ENCODE data around the gene KRTAP10-9. TPM values are rescaled to one million over a fixed set of nuclear protein-coding genes. Genes with fewer than 3 reads are reported as not detected.

KRTAP10-9 gene
- polyA plus RNA-seq, 1 donor (not counting 4 experiments of a cell fraction or from before 2014, with no cell fraction given): not detected

GRCh38 chr21:44653656-44654575 lies 27.0 kb downstream of the KRTAP10-9 start:
- FAIRE-seq (no peak), DNase-seq (ENCODE audit: low read depth, low spot score) (no peak)
- no peak overlapping the region for H3K27ac ChIP-seq (ENCODE audit: control insufficient read depth, insufficient read depth, low read length)
- H3K79me2 ChIP-seq (ENCODE audit: control insufficient read depth, insufficient read depth, low read length): no peaks in the 10 kb centered on the region
- no peaks in the 10 kb centered on the region for H3K27me3 ChIP-seq (ENCODE audit: control insufficient read depth, extremely low read depth, insufficient read depth, low read length)
- H3K4me3 ChIP-seq (ENCODE audit: control insufficient read depth in 2 of 3, extremely low read depth in 1 of 3, insufficient read depth in 2 of 3, low read depth in 1 of 3, low read length in 3 of 3): no peak overlapping the region
- no peaks in the 10 kb centered on the region for H3K36me3 ChIP-seq (ENCODE audit: control insufficient read depth in 2 of 2, extremely low read depth in 1 of 2, insufficient read depth in 2 of 2, low read length in 2 of 2)
- no peaks in the 10 kb centered on the region for H3K9me3 ChIP-seq (ENCODE audit: control insufficient read depth, low read depth, low read length)
- no peak overlapping the region for H3K4me2 ChIP-seq (ENCODE audit: control insufficient read depth, extremely low read depth, insufficient read depth, low read depth, low read length)
- H3K9me1 ChIP-seq (ENCODE audit: control insufficient read depth, extremely low read depth, insufficient read depth, low read length): no peaks in the 10 kb centered on the region
- dilution Hi-C loops (cut with MboI; ENCODE audit: extremely low pct_ligation_motif_present, low sequenced_read_pairs): no loop called here
- no peak overlapping the region for H2AFZ ChIP-seq (ENCODE audit: control insufficient read depth, low read length)
- TF ChIP-seq CTCF (optimal IDR thresholded peaks at IDR 0.05 in 1 of 3, IDR thresholded peaks at IDR 0.05 in 1 of 3, conservative IDR thresholded peaks at IDR 0.05 in 1 of 3; ENCODE audit: extremely low read depth in 1 of 3, insufficient read depth in 2 of 3, low read length in 3 of 3) (no peak), EZH2 (IDR thresholded peaks at IDR 0.05; ENCODE audit: low read length) (no peak)
- no peaks in the 10 kb centered on the region for H4K20me1 ChIP-seq (ENCODE audit: control insufficient read depth, extremely low read depth, insufficient read depth, low read length)
- H3K4me1 ChIP-seq (ENCODE audit: control insufficient read depth, extremely low read depth, insufficient read depth, low read length): no peaks in the 10 kb centered on the region
- H3K9ac ChIP-seq (ENCODE audit: control insufficient read depth, extremely low read depth, insufficient read depth, low read length): no peak overlapping the region

DNA sequence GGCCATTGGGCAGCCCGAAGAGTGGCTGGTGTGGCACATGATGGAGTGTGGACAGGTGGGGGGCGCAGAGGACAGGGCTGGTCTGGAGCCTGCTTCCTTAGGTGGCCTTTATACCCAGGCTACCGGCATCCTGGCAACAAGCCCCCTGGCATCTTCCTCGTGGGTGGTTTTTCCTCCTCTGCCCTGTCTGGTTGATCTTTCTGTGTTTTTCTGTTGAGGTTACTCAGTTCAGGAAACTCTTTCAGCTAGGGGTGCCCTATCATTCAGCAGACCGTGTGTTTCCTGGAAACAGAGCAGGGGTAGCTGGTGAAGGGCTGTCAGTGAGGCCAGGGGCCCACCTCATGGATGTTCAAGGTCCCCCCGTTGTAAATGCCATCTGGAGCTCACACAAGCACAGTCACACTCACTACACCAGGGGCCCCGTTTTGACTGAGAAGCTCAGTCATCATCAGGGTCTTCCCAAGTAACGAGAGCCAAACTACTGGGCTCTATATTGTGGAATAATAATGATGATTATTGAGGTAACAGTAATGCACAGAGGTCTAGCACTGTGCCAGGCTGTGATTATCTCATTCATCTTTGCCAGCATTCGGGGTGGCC lies 27.8 kb downstream of the KRTAP10-9 start, which contains the start of gene KRTAP12-4:
Gene KRTAP12-4 (minus strand): TSS at position 84 of the 600 bp plus-strand sequence. CDS start 45 bp downstream, at position 39.
- Histone ChIP-seq H4K20me1 (ENCODE audit: control insufficient read depth, extremely low read depth, insufficient read depth, low read length) (no peaks in the 10 kb centered on the region), H3K4me2 (ENCODE audit: control insufficient read depth, extremely low read depth, insufficient read depth, low read depth, low read length) (no peak within 1 kb of the TSS), H3K27me3 (ENCODE audit: control insufficient read depth, extremely low read depth, insufficient read depth, low read length) (no peaks in the 10 kb centered on the region), H3K27ac (ENCODE audit: control insufficient read depth, insufficient read depth, low read length) (no peak within 1 kb of the TSS), H2AFZ (ENCODE audit: control insufficient read depth, low read length) (no peak within 1 kb of the TSS), H3K79me2 (ENCODE audit: control insufficient read depth, insufficient read depth, low read length) (no peaks in the 10 kb centered on the region), H3K9me1 (ENCODE audit: control insufficient read depth, extremely low read depth, insufficient read depth, low read length) (no peaks in the 10 kb centered on the region), H3K9me3 (ENCODE audit: control insufficient read depth, low read depth, low read length) (no peaks in the 10 kb centered on the region), H3K4me1 (ENCODE audit: control insufficient read depth, extremely low read depth, insufficient read depth, low read length) (no peaks in the 10 kb centered on the region), H3K9ac (ENCODE audit: control insufficient read depth, extremely low read depth, insufficient read depth, low read length) (no peak within 1 kb of the TSS), H3K4me3 (ENCODE audit: control insufficient read depth in 2 of 3, extremely low read depth in 1 of 3, insufficient read depth in 2 of 3, low read depth in 1 of 3, low read length in 3 of 3) (no peak within 1 kb of the TSS), H3K36me3 (ENCODE audit: control insufficient read depth in 2 of 2, extremely low read depth in 1 of 2, insufficient read depth in 2 of 2, low read length in 2 of 2) (no peaks in the 10 kb centered on the region)
- DNase-seq (ENCODE audit: low read depth, low spot score) (no peak), FAIRE-seq (no peak)
- TF ChIP-seq CTCF (optimal IDR thresholded peaks at IDR 0.05 in 1 of 3, IDR thresholded peaks at IDR 0.05 in 1 of 3, conservative IDR thresholded peaks at IDR 0.05 in 1 of 3; ENCODE audit: extremely low read depth in 1 of 3, insufficient read depth in 2 of 3, low read length in 3 of 3) (no peak), EZH2 (IDR thresholded peaks at IDR 0.05; ENCODE audit: low read length) (no peak)
- dilution Hi-C loops (cut with MboI; ENCODE audit: extremely low pct_ligation_motif_present, low sequenced_read_pairs): no loop called here
